GM19239 (cell line): Measurements from ENCODE around the gene COBL.

Experiments used
- DNase-seq: peaks from one replicate; pipeline ENCODE4 v3.0.0; 2011; ENCODE audit warnings: low spot score; ENCODE audit not compliant: insufficient read length
- FAIRE-seq: peaks from 2 replicates; lab custom pipeline; 2011; peaks lifted over from hg19 to GRCh38; lab: Jason Lieb, UNC

COBL gene

GRCh38 chr7:51329696-51330263 lies 13.2 kb upstream of the COBL start:
- DNase-seq (no peak), FAIRE-seq (no peak)

- DNase-seq: no peak
- FAIRE-seq: no peak
Observed at GRCh38 chr7:51328351-51328801, 11.8 kb upstream of the COBL start.

- FAIRE-seq (no peak), DNase-seq (no peak)
Observed at GRCh38 chr7:51327287-51327717, 10.7 kb upstream of the COBL start.

- DNase-seq (no peak), FAIRE-seq (no peak)
Observed at GRCh38 chr7:51326656-51327286, 10.2 kb upstream of the COBL start.

GRCh38 chr7:51325908-51326307 lies 9.3 kb upstream of the COBL start:
- no peak for DNase-seq
- FAIRE-seq: no peak

GRCh38 chr7:51325261-51325676 lies 8.7 kb upstream of the COBL start:
- no peak for FAIRE-seq
- no peak for DNase-seq

GRCh38 chr7:51324206-51324898 lies 7.7 kb upstream of the COBL start:
- no peak for FAIRE-seq
- no peak for DNase-seq

- DNase-seq: no peak
- FAIRE-seq: no peak
Observed at GRCh38 chr7:51321961-51322515, 5.4 kb upstream of the COBL start.

- FAIRE-seq: no peak
- no peak for DNase-seq
Observed at GRCh38 chr7:51318886-51319579, 2.4 kb upstream of the COBL start.

GRCh38 chr7:51318001-51318400 lies 1.4 kb upstream of the COBL start:
- no peak for FAIRE-seq

GRCh38 chr7:51317582-51317910 lies 937 bp upstream of the COBL start:
- FAIRE-seq (no peak), DNase-seq (no peak)

More at GRCh38 chr7:51318001-51318400, 1.4 kb upstream of the COBL start:
- DNase-seq: no peak

GRCh38 chr7:51316262-51316665 lies 345 bp downstream of the COBL start:
- FAIRE-seq (no peak), DNase-seq (no peak)

GRCh38 chr7:51315393-51316261 lies 982 bp downstream of the COBL start:
- no peak for DNase-seq
- FAIRE-seq: no peak

- FAIRE-seq (peak; percentile 21), DNase-seq (no peak)
Observed at GRCh38 chr7:51314726-51315125, 1.9 kb downstream of the COBL start.

- FAIRE-seq: no peak
- no peak for DNase-seq
Observed at GRCh38 chr7:51313738-51314425, 2.7 kb downstream of the COBL start.

- FAIRE-seq (no peak), DNase-seq (no peak)
Observed at GRCh38 chr7:51312951-51313737, 3.5 kb downstream of the COBL start.

- DNase-seq: no peak
- FAIRE-seq: no peak
Observed at GRCh38 chr7:51311166-51311565, 5.4 kb downstream of the COBL start.

- FAIRE-seq: no peak
- DNase-seq: no peak
Observed at GRCh38 chr7:51310131-51310583, 6.5 kb downstream of the COBL start.
